ENCODE measurements around the gene SAMD7.

DNA sequence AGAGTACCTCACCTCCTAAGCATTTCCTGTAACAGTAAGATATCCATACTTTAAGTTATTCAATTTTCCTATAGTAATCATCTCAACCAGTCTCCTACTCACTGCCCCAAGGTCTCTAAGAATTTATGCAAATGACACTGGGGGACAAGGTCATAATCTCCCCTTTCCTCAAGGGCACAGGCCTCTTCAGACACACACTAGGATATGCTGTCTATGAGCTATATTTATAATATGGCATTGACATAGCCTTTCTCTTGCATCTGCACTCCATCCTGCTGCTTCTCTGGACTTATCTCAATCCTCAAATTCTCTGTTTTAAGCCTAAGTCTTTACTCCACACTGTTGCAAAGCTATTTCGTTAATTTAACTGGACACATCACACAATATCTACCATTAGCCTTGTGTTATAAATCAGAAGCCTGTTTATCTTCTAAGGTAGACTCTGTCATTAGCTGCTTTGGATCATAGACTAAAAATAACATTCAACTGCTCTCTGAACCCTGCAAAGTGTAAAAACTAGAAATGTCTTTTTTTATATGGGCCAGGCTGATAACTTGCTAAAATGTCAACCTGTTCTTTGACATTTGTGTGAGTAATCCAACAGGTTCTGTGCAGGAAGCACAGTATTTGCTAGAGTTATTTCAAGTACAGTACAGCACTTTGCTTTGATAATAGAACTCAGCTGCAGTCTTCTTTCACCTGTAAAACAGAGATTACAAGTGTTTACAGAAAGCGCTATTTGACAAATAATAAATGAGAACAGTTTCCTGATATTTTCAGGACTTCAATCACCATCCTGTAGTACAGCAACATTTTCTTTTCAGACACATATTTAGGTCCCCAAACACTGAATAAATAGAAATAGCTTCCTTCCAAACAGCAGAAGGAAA lies 37.4 kb downstream of the SAMD7 start:
- TF ChIP-seq, protein P1, sequence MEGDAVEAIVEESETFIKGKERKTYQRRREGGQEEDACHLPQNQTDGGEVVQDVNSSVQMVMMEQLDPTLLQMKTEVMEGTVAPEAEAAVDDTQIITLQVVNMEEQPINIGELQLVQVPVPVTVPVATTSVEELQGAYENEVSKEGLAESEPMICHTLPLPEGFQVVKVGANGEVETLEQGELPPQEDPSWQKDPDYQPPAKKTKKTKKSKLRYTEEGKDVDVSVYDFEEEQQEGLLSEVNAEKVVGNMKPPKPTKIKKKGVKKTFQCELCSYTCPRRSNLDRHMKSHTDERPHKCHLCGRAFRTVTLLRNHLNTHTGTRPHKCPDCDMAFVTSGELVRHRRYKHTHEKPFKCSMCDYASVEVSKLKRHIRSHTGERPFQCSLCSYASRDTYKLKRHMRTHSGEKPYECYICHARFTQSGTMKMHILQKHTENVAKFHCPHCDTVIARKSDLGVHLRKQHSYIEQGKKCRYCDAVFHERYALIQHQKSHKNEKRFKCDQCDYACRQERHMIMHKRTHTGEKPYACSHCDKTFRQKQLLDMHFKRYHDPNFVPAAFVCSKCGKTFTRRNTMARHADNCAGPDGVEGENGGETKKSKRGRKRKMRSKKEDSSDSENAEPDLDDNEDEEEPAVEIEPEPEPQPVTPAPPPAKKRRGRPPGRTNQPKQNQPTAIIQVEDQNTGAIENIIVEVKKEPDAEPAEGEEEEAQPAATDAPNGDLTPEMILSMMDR (IDR thresholded peaks at IDR 0.05): no peak
- TF ChIP-seq EZH2 (IDR thresholded peaks at IDR 0.05) (no peak), EZH2phosphoT487 (IDR thresholded peaks at IDR 0.05) (no peak)
